GM12875 (cell line): ENCODE measurements around the gene THSD7A.

Experiments used
- H3K4me3 ChIP-seq: one replicate; pipeline ENCODE4 v1.5.1; 2011; ENCODE audit warnings: low read depth, low read length, control low read depth
- CTCF ChIP-seq: IDR thresholded peaks from 2 replicates; pipeline ENCODE4 v1.5.1; 2011; ENCODE audit warnings: low read depth, mild to moderate bottlenecking, control low read depth, inconsistent platforms, low read length, moderate library complexity, borderline replicate concordance; ENCODE audit not compliant: insufficient read depth

The THSD7A gene

GRCh38 chr7:11848251-11848650 is 16.3 kb upstream of the THSD7A start:
- TF ChIP-seq CTCF = no peak

GRCh38 chr7:11847336-11847735 is 15.3 kb upstream of the THSD7A start:
- no peak overlapping the region for H3K4me3 ChIP-seq
- no peak for TF ChIP-seq CTCF

More at GRCh38 chr7:11848251-11848650, 16.3 kb upstream of the THSD7A start:
- H3K4me3 ChIP-seq = no peak overlapping the region

DNA sequence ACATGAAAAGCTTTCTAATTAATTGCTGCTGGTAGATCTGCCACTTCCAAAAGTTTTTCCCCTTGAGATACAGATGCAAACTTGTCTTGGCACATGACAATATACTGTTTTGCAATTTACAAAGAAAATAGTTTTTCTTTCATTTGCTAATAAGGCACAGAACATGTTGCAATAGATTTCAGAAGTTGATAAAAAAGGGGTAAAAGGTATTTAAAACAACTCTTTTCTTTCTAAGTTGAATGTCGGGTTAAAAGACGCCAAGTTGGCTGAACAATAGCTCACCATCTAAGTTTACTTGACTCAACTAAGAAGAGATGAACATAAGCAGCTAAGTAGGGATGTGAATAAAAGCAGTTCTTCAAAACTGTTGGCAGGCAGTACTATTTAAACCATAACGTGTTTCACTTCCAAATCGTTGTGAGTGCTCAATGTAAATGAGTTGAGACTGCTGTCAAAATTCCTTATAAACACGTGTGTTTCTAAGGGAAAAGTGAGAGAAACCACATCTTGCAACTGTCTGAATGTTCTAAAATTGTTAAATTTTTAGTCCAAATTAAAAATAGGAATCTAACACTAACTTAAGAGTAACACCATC is 14.5 kb upstream of the THSD7A start:
- no peak overlapping the region for H3K4me3 ChIP-seq
- no peak for TF ChIP-seq CTCF

DNA sequence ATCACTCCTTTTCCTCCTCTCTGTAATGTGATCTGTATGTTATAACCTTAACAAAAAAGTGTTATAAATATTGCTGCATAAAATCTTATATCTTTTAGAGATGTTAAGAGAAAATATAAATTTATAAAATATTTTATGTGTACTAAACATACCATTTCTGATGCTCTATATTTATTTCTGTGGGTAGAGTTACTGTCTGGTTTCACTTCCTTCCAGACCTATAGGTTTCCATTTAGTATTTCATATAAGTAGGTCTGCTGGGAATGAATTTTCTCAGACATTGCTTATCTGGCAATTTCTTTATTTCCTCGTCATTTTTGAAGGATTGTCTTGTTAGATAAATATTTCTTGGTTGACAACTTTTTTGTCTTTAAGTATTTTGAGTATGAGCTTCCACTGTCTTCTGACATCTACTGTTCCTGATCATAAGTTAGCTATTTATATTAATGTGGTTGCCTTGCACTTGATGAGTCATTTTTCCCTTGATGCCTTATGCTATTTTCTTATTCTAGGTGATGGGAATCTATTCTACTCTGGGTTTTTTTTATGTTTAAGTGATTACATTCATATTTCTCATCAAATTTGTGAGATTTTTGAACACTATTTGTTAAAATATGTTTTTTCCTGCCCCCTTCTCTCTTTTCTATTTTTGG is 11.2 kb upstream of the THSD7A start:
- no peak for TF ChIP-seq CTCF

DNA sequence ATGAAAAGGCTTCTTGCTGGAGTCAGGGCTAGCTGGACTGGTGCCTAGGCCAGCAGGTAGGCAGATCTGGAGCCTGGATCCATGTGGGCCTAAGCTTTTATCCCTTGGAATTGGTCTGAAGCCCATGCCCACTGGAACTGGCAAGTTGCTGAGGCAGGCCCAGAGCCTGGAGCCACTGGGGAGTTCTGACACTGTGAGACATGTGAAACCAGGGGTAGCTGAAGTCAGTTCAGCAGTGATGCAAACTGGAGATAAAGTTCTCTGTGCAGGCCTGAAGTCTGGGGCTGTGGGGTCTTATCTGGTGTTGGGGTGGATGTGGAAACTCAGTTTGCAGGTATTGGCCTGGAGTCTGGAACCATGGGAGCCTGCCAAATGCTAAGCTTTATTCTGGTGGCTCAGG is 9.7 kb upstream of the THSD7A start:
- H3K4me3 ChIP-seq = no peak overlapping the region
- TF ChIP-seq CTCF = no peak

More for the DNA sequence above, 11.2 kb upstream of the THSD7A start:
- H3K4me3 ChIP-seq = no peak overlapping the region

DNA sequence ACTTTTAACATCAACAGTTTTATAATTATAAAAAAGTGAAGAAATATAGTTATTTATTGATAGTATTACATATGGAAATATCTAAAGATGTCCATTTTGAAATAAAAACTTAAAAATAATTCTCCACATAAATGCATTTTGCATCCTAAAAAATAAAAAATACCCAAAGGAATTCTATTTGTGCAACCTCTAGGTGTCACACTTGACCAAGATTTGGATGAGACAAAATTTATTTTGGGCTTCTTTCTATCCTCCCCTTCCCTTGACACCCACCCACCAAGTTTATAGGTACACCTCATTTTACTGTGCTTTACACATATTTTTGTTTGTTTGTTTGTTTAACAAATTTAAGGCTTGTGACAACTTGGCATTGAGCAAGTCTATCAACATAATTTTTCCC is 3.3 kb upstream of the THSD7A start:
- no peak for TF ChIP-seq CTCF

DNA sequence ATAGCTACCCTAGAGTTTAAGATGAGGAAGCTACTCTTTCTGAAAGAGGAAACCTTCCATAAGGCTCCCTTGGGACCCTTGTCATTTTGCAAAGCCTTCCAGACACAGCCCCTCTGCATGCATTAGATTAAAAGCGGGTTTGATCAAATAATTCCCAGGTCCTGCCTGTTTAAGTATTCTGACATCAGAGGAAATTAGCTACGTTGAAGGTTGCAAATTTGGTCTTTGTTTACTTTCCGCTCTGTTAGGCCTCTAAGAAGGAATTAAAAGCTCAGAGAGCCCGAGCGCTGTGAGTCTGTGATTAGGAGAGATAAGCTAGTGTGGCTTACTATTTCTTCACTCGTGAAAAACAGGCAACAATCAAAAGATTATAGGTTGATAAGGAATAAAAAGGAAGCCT is 1.4 kb upstream of the THSD7A start:
- H3K4me3 ChIP-seq = no peak overlapping the region
- TF ChIP-seq CTCF = no peak

More for the DNA sequence above, 3.3 kb upstream of the THSD7A start:
- H3K4me3 ChIP-seq = no peak overlapping the region
